Ascending aorta (tissue), 2 donors: ENCODE data around the gene LYST. TPM values are rescaled to one million over a fixed set of nuclear protein-coding genes. Genes with fewer than 3 reads are reported as not detected.

Experiments
- DNase-seq, 2 donors: peaks; one replicate each; pipeline ENCODE4 v3.0.0-alpha.2; 2019; ENCODE audit warnings: low spot score in 2 of 2
- H3K27ac ChIP-seq, 2 donors: fragments of 200-600 bp; sonication (generic); one replicate each; pipeline ENCODE4 v1.5.1; 2016 to 2017; ENCODE audit warnings: mild to moderate bottlenecking in 1 of 2
- H3K27me3 ChIP-seq: fragments of 200-600 bp; sonication (generic); one replicate; pipeline ENCODE4 v1.5.1; 2017
- H3K36me3 ChIP-seq, 2 donors: fragments of 200-600 bp; sonication (generic); one replicate each; pipeline ENCODE4 v1.5.1; 2016
- H3K4me1 ChIP-seq, 2 donors: fragments of 200-600 bp; sonication (generic); one replicate each; pipeline ENCODE4 v1.5.1; 2016 to 2017; ENCODE audit warnings: mild to moderate bottlenecking in 1 of 2
- H3K4me3 ChIP-seq, 2 donors: fragments of 200-600 bp; sonication (generic); one replicate each; pipeline ENCODE4 v1.5.1; 2016 to 2017; ENCODE audit warnings: mild to moderate bottlenecking in 1 of 2
- H3K9me3 ChIP-seq, 2 donors: fragments of 200-600 bp; sonication (generic); one replicate each; pipeline ENCODE4 v1.5.1; 2016
- CTCF ChIP-seq, 3 experiments: fragments of 200-600 bp in 2 of 3; fragments of 450-650 bp in 1 of 3; sonication (generic) in 2 of 3; IDR thresholded peaks; one replicate each; pipeline ENCODE4 v1.5.1; 2016 to 2019; ENCODE audit warnings: antibody characterized with exemption in 3 of 3, mild to moderate bottlenecking in 1 of 3, moderate library complexity in 1 of 3
- intact Hi-C: fragments of 100-400 bp; cut with DNase I; formaldehyde crosslinking; loops from one replicate; pipeline ENCODE4 v1.15.1; 2023
- total RNA-seq: library from RNA; depleted of rRNA; stranded (reverse); fragments of >200 nt; gene quantifications from one replicate; pipeline ENCODE4 v1.1.0, GENCODE V29; 2016

The LYST gene
- total RNA-seq, 1 donor from 2014 or later: 169 TPM

- H3K27me3 ChIP-seq: no peaks in the 10 kb centered on the region
- H3K4me3 ChIP-seq: no peak overlapping the region
- TF ChIP-seq CTCF (IDR thresholded peaks at IDR 0.05): no peak
- H3K36me3 ChIP-seq: no peaks in the 10 kb centered on the region
- intact Hi-C loops: no loop called here
- DNase-seq: no peak
- no peak overlapping the region for H3K27ac ChIP-seq
- no peaks in the 10 kb centered on the region for H3K9me3 ChIP-seq
- peaks cover 0 to 3% of the 10 kb centered on the region in 2 donors for H3K4me1 ChIP-seq
Observed at GRCh38 chr1:235635938-235636662, 230.6 kb downstream of the LYST start.

GRCh38 chr1:235632506-235633401 is 234.0 kb downstream of the LYST start:
- intact Hi-C loops: no loop called here
- H3K4me3 ChIP-seq: peak overlapping the region; percentile 31 to 40
- TF ChIP-seq CTCF (IDR thresholded peaks at IDR 0.05): no peak

GRCh38 chr1:235631816-235632215 is 234.9 kb downstream of the LYST start:
- no peak for DNase-seq

More at GRCh38 chr1:235632506-235633401, 234.0 kb downstream of the LYST start:
- H3K27ac ChIP-seq: no peak overlapping the region
- no peaks in the 10 kb centered on the region for H3K36me3 ChIP-seq
- no peak for DNase-seq
- H3K27me3 ChIP-seq: no peaks in the 10 kb centered on the region
- H3K4me1 ChIP-seq: peaks cover 0 to 3% of the 10 kb centered on the region in 2 donors
- H3K9me3 ChIP-seq: no peaks in the 10 kb centered on the region

GRCh38 chr1:235628316-235629005 is 238.2 kb downstream of the LYST start:
- H3K4me3 ChIP-seq: no peak overlapping the region
- DNase-seq: no peak
- TF ChIP-seq CTCF (IDR thresholded peaks at IDR 0.05): no peak
- no peaks in the 10 kb centered on the region for H3K36me3 ChIP-seq
- H3K4me1 ChIP-seq: peaks cover 0 to 3% of the 10 kb centered on the region in 2 donors
- intact Hi-C loops: no loop called here
- no peaks in the 10 kb centered on the region for H3K9me3 ChIP-seq
- H3K27me3 ChIP-seq: no peaks in the 10 kb centered on the region
- H3K27ac ChIP-seq: no peak overlapping the region

More at GRCh38 chr1:235631816-235632215, 234.9 kb downstream of the LYST start:
- no peaks in the 10 kb centered on the region for H3K27me3 ChIP-seq
- no peaks in the 10 kb centered on the region for H3K36me3 ChIP-seq
- no peak overlapping the region for H3K27ac ChIP-seq
- no peak for TF ChIP-seq CTCF (IDR thresholded peaks at IDR 0.05)
- peaks cover 0 to 3% of the 10 kb centered on the region in 2 donors for H3K4me1 ChIP-seq
- H3K4me3 ChIP-seq: no peak overlapping the region
- intact Hi-C loops: no loop called here
- no peaks in the 10 kb centered on the region for H3K9me3 ChIP-seq

- Histone ChIP-seq H3K27me3 (no peaks in the 10 kb centered on the region), H3K27ac (no peak overlapping the region), H3K36me3 (no peaks in the 10 kb centered on the region), H3K9me3 (no peaks in the 10 kb centered on the region), H3K4me3 (no peak overlapping the region), H3K4me1 (no peaks in the 10 kb centered on the region)
- intact Hi-C loops: no loop called here
- no peak for TF ChIP-seq CTCF (IDR thresholded peaks at IDR 0.05)
- no peak for DNase-seq
Observed at GRCh38 chr1:235625831-235626230, 240.9 kb downstream of the LYST start.
